ENCODE measurements around the gene MTFR1L. TPM values are rescaled to one million over a fixed set of nuclear protein-coding genes. Genes with fewer than 3 reads are reported as not detected.
A peak's percentile ranks its signal among the peaks of the same experiment; 100 is the strongest.

The MTFR1L gene
- total RNA-seq, 1 experiment from 2014 or later, result 23.2 TPM

DNA sequence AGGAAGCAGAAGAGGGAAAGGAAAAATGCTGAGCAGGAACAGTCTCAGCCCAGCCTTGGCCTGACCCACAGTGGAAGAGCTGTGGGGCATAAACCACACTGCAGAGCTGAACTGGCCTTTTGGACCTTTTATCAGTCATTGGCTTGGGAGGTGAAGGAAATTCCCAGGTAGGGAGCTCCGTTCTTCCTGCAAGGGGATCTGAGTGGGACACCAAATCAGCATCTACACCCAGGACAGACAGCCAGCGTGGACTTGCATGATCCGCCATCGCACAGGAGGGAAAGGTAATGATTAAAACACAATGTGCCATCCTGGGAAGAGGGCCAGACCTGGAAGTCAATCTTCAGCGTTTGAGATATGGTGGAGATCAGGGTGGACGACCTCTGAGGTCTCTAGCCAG is 1.2 kb upstream of the MTFR1L start:
- Mint-ChIP-seq H3K4me3 (ENCODE audit: low read depth, unreplicated experiment) (peak overlapping the region; percentile 77), H3K9me3 (ENCODE audit: low read depth, unreplicated experiment) (no peaks in the 10 kb centered on the region), H3K27ac (ENCODE audit: unreplicated experiment) (peak overlapping the region; percentile 81), H3K36me3 (ENCODE audit: insufficient read depth, unreplicated experiment) (peaks cover 43% of the 10 kb centered on the region), H3K27me3 (ENCODE audit: unreplicated experiment) (no peaks in the 10 kb centered on the region), H3K4me1 (ENCODE audit: low read depth, unreplicated experiment) (peaks cover 32% of the 10 kb centered on the region)
- intact Hi-C loops (cut with micrococcal nuclease; ENCODE audit: unreplicated experiment), result no loop called here
- TF ChIP-seq, protein P1, sequence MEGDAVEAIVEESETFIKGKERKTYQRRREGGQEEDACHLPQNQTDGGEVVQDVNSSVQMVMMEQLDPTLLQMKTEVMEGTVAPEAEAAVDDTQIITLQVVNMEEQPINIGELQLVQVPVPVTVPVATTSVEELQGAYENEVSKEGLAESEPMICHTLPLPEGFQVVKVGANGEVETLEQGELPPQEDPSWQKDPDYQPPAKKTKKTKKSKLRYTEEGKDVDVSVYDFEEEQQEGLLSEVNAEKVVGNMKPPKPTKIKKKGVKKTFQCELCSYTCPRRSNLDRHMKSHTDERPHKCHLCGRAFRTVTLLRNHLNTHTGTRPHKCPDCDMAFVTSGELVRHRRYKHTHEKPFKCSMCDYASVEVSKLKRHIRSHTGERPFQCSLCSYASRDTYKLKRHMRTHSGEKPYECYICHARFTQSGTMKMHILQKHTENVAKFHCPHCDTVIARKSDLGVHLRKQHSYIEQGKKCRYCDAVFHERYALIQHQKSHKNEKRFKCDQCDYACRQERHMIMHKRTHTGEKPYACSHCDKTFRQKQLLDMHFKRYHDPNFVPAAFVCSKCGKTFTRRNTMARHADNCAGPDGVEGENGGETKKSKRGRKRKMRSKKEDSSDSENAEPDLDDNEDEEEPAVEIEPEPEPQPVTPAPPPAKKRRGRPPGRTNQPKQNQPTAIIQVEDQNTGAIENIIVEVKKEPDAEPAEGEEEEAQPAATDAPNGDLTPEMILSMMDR (IDR thresholded peaks at IDR 0.05; ENCODE audit: unreplicated experiment), result no peak
- CTCF ChIA-PET, result interaction anchor here (0.7 to 0.8 kb wide), 2 partner anchors 18 to 52 kb away, joined by 3 to 9 read pairs; no protein-coding TSS in a partner anchor
- DNase-seq, result no peak
- BruUV-seq (replicated peaks), result no TSS peak

DNA sequence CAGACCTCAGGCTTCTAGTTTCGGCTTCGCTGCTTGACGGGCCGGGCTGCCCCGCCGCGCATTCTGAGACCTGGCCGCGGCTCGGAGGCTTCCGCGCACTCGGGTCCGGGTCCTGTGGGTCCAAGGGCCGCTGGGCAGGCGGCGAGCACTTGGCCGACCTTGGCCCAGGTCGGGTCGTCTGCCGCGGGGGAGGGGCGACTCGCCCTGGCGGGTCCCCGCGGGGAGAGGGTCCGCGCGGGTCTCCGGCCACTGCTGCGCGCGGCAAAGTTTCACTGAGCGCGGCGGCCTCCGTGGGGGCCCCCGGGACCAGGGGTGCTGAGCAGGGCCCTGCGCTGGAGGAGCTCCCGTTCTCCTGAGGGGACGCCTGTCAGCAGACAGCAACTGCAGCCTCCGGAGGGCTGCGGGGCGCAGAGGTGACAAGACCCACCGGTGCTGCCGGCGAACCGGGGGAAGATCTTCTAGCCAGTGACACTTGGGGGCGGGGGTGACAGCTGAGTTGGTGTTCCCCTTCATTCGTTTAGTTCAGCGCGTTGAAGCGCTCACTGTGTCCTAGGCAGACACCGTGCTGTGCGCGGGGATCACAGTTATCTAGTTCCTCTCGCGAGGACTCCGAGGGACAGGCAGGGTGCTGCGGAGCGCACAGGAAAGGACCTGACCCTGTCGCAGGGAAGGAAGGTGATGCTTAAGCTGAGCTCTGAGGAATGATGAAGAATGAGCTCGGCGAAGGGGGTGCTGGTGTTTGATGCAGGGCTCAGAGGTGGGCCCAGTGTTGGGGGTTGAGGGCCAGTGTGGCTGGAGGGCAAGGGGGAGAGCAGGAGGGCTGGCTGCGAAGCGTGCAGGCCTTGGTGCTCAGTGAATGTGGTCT is 725 bp downstream of the MTFR1L start:
- H3K36me3 Mint-ChIP-seq (ENCODE audit: insufficient read depth, unreplicated experiment), result peaks cover 41% of the 10 kb centered on the region
- H3K4me1 Mint-ChIP-seq (ENCODE audit: low read depth, unreplicated experiment), result peaks cover 32% of the 10 kb centered on the region
- intact Hi-C loops (cut with micrococcal nuclease; ENCODE audit: unreplicated experiment), result no loop called here
- BruUV-seq (replicated peaks), result no TSS peak
- peak overlapping the region; percentile 77 for H3K4me3 Mint-ChIP-seq (ENCODE audit: low read depth, unreplicated experiment)
- peak; percentile 31 for DNase-seq
- CTCF ChIA-PET, result interaction anchor here (1.0 kb wide), 1 partner anchor 177 kb away, joined by 4 read pairs; the partner anchor contains the start of gene PAFAH2
- TF ChIP-seq, protein P1 (IDR thresholded peaks at IDR 0.05; ENCODE audit: unreplicated experiment), result no peak
- no peaks in the 10 kb centered on the region for H3K9me3 Mint-ChIP-seq (ENCODE audit: low read depth, unreplicated experiment)
- H3K27ac Mint-ChIP-seq (ENCODE audit: unreplicated experiment), result peak overlapping the region; percentile 64
- H3K27me3 Mint-ChIP-seq (ENCODE audit: unreplicated experiment), result no peaks in the 10 kb centered on the region

GRCh38 chr1:25821112-25821476 is 1.3 kb downstream of the MTFR1L start:
- Mint-ChIP-seq H3K9me3 (ENCODE audit: low read depth, unreplicated experiment) (no peaks in the 10 kb centered on the region), H3K27ac (ENCODE audit: unreplicated experiment) (peak overlapping the region; percentile 64), H3K4me3 (ENCODE audit: low read depth, unreplicated experiment) (peak overlapping the region; percentile 77), H3K4me1 (ENCODE audit: low read depth, unreplicated experiment) (peaks cover 32% of the 10 kb centered on the region), H3K27me3 (ENCODE audit: unreplicated experiment) (no peaks in the 10 kb centered on the region), H3K36me3 (ENCODE audit: insufficient read depth, unreplicated experiment) (peaks cover 41% of the 10 kb centered on the region)
- BruUV-seq (replicated peaks), result no TSS peak
- CTCF ChIA-PET, result no interaction called here
- DNase-seq, result no peak
- TF ChIP-seq, protein P1 (IDR thresholded peaks at IDR 0.05; ENCODE audit: unreplicated experiment), result no peak
- intact Hi-C loops (cut with micrococcal nuclease; ENCODE audit: unreplicated experiment), result no loop called here

DNA sequence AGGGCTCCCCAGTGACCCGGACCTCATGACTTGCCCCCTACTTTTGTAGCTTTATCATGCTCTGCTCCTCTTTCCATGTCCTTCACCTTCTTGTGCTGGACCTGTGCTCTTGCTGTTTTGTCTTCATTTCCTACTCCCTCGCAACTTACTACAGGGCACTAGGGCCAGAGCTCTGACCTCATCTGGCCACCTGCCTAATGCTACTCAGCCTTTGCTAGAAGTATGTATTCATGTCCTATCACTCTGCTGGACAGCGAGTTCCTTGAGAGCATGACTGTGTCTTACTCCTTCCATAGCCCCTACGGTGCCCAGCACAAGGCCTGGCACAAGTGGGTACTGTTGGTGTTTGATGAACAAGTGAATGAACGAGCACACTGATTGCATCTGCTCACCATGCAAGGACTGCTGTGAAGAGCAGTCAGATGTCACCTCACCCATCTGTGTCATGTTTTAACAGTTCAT is 1.9 kb downstream of the MTFR1L start:
- CTCF ChIA-PET, result interaction anchor here (0.6 kb wide), 1 partner anchor 16 kb away, joined by 3 read pairs; no protein-coding TSS in a partner anchor
- H3K27me3 Mint-ChIP-seq (ENCODE audit: unreplicated experiment), result no peaks in the 10 kb centered on the region
- no TSS peak for BruUV-seq (replicated peaks)
- peaks cover 41% of the 10 kb centered on the region for H3K36me3 Mint-ChIP-seq (ENCODE audit: insufficient read depth, unreplicated experiment)
- H3K4me3 Mint-ChIP-seq (ENCODE audit: low read depth, unreplicated experiment), result peak overlapping the region; percentile 77
- H3K9me3 Mint-ChIP-seq (ENCODE audit: low read depth, unreplicated experiment), result no peaks in the 10 kb centered on the region
- DNase-seq, result no peak
- peaks cover 32% of the 10 kb centered on the region for H3K4me1 Mint-ChIP-seq (ENCODE audit: low read depth, unreplicated experiment)
- peak overlapping the region; percentile 64 for H3K27ac Mint-ChIP-seq (ENCODE audit: unreplicated experiment)
- TF ChIP-seq, protein P1 (IDR thresholded peaks at IDR 0.05; ENCODE audit: unreplicated experiment), result no peak
- intact Hi-C loops (cut with micrococcal nuclease; ENCODE audit: unreplicated experiment), result no loop called here

All from Calu3 (cell line).